HG03571 (cell line): ENCODE results near the gene PALLD.
A peak's percentile ranks its signal among the peaks of the same experiment; 100 is the strongest.

ENCODE experiments used
- ATAC-seq: cut with Tn5 transposase; IDR thresholded peaks from one replicate; pipeline ENCODE4 v1.9.1; 2021; ENCODE audit not compliant: unreplicated experiment

Gene PALLD

DNA sequence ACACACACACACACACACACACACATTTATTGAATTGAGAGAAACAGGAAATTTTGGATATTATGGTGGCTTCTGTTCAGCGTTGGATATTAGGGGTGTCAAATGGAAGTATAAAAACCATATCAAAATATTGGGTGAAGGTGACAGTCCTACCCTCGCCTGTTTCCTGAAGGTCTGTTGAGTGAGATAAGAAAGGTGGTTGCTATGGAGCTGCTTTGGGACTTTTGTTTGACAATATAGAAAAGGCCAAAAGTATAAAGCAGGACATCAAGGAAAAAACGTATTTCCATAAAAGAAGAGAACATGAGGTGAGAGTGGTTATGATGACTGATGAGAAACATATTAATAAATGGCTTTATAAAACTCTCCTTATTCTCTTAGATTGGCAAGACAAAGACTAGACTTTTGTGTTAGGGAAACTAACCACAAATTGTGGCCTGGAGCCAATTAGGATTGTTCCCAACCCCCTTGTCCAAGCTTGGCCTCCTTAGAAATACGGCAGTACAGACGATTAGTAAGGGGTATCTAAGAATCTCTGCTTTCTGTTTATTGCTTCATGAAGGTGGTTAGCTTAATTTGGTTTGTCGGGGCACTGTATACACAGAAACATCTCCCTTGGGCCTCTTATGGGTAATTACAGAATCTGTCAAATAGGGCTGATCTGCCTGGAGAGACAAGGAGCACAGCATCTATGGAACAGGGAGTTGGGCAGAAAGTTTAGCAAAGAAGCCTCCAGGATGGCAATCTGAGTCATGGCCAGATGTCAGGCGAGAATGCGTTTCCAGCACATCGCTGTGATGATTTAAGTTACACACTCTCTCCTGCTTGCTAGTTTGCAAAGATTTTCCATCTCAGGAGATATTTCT is 315.2 kb downstream of the PALLD start:
- no peak for ATAC-seq

GRCh38 chr4:168812806-168813205 is 316.0 kb downstream of the PALLD start:
- no peak for ATAC-seq

DNA sequence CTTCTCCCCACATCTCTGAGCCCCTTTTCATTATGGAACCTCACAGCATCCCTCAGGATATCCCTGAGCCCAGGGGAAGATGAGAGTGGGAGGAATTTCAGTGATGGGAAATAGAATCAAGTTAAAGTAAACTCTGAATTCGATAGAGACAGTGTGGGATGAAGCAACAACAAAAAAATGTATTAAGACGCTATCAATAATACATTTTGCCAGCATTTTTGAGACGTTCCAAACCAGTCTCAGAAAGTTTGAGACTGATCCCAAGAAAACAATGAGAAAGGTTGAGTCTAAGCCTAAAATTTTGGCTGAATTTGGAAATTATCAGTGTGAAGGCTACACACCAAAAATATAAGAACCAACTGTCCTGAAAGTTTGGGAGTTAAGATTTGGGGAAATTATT is 317.0 kb downstream of the PALLD start:
- no peak for ATAC-seq

GRCh38 chr4:168815379-168816345 is 318.8 kb downstream of the PALLD start:
- ATAC-seq, result no peak

DNA sequence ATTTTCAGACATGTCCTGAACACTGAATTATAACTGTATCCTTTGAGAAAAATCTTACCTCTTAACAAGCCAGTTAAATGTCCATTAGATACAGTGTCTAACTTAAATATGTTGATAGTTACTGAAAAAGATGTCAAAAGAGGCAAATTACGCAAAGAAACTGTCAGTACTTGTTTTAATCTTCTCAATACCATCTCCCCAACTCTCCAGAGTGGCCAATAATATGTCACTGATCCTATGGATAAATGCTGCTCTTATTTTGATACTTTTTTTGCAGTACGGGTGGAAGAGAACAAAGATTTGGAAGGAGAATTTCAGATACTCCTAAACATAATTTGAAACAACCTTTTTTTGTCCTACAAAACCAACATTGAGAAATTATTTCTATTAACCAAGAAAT is 320.5 kb downstream of the PALLD start:
- ATAC-seq, result no peak

GRCh38 chr4:168822481-168822880 is 325.6 kb downstream of the PALLD start:
- no peak for ATAC-seq

DNA sequence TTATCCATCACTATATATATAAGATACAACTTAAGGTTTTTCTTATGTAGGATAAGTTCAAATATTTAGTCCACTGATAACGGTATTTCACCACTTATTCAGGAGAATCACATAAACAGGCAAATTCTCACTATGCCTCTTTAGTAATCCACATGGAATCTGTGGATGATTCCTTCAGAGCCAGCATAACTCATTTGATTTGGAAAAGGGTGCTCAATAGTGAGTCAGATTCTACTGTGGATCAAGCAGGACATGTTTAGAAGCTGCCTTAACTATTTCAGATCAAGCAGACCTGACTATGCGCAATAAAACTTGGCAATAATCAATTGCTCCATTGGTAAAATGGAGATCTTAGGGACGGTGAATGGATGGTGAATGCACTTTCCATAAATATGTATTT is 329.1 kb downstream of the PALLD start:
- no peak for ATAC-seq

DNA sequence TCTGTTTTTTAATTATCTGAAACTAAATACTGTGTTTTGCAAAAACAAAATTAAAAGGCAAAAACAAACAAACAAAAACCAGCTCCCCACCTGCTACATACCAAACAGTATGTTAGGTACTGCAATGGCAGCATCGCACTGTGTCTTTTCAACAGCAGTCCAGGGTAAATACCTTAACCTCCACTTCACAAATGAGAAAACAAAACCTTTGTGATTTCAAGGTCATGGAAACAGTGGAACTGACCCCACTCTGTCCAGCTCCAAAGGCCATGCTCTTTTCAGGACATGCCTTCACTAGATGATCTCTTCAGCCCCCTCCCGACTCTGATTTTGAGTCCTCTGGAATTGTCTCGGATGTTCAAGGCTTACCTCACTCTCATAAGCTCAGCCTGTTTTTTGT is 329.8 kb downstream of the PALLD start:
- no peak for ATAC-seq

GRCh38 chr4:168830777-168831512 is 334.1 kb downstream of the PALLD start:
- no peak for ATAC-seq

DNA sequence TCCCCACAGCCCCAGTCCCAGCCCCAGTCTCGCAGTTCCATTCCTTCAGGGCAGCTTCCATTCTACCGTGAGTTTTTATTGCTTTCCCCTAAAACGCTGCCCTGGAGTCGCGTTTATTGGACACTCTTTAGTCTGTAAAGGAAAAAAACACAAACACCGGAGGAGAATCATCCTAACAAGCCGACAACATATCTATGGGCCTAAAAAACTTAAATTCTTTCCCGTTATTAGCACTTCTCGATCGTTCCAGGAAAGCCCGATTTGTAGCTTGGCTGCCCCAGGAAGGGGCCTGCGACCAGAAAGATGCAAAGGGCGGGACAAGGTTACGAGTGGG is 334.7 kb downstream of the PALLD start:
- ATAC-seq, result no peak

DNA sequence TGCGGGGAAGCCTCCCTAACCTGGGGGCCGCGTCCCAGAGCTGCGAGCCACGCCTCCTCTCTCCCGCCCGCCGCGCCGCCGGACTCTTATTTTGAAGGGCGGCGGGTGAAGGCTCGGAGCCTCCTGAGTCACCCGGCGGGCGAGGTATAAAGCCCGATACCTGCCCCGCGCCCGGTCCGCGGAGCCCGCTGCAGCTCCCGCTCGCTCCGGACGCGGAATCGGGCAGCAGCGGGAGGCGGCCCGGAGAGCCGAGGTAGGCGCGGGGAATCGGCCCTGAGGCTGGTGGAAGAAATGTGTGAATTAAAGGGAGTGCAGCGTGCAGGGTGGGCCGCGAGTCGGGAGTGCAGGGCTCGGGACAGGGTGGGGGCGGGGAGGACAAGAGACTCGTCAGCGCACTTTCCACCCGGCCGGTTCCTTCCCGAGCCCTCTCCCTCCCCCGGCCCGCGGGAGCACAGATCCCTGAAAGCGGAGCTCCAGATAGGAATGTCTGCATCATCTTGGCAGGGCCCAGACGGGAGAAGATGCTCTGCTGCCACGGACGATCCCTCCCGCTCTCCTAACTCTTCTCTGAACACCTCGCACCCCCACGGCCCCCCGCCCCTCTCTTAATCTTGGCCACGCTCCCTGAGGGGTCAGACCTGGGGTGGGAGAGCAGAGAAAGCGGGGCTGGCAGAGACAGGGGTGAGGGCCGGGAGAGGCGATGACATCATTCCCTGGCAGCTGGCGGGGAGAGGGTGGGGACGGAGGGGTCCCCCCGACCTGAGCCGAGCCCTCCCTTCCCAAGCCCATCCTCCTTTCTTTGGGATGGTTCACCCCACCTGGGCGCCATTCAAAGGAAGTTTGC is 335.3 kb downstream of the PALLD start:
- peak; percentile 77 for ATAC-seq

GRCh38 chr4:168832763-168833575 is 336.1 kb downstream of the PALLD start:
- no peak for ATAC-seq

DNA sequence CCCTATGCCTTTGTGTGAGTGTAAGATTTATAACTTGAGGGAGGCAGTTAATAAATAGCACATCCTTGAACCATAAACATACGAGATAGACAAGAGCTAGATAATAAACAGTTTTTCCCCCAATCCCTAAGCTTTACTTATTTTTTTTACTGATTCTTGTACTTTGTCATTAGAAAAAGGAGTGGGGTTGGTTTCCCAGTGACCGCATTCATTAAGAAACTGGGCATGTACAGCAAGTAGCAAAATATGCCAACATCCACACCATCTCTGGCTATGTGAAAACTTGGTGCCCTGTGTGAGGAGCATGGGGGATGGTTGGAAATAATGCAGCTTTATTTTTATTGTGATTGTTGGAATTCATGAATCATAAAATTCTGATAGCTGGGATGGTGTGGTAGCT is 337.0 kb downstream of the PALLD start:
- no peak for ATAC-seq

DNA sequence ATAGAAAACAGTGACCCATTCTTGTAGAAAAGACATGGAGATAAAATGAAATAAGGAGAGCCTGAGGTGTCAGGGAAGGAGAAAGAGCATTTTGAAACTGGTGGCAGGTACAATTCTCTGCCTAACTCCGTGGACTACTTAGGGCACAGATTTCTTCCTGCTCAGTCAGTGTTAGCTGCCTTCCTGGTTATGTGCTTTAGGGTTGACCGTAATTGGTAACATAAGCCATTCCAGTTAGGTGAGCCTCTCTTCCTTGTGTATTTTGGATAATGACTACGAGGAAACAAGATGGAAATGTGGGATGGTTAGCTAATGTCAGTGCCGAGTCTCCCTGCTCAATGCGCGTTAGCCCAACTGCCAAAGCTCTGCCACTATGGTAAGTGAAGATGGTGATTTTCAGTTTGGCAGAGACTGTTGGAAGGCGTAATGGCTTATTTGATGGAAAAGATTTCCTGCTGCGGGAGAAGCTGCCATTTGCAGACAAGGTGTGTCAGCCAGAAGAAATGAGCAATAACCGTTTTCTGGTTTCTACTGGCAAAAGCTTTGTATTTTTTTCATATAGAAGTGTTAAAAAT is 339.1 kb downstream of the PALLD start:
- no peak for ATAC-seq

DNA sequence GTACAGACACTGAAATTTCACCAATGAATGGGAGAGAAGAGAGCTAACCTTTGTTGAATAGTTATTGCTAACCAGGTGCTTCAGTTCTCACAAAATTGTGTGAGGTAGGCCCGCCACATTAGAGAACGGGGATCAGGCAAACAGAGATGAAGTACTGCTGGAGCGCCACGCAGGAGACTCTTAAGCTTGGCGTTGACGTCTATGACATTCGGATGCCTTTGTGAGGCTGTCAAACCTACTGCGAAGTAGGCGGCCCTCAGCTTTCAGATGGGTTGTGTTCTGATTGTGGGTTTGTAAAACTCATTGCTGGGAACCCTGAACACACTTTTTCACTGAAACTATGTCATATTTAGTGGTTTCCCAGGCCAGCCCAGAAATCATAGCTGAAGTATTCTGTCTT is 339.6 kb downstream of the PALLD start:
- ATAC-seq, result no peak

- ATAC-seq, result no peak
Measured at GRCh38 chr4:168837922-168838321, 341.1 kb downstream of the PALLD start.

DNA sequence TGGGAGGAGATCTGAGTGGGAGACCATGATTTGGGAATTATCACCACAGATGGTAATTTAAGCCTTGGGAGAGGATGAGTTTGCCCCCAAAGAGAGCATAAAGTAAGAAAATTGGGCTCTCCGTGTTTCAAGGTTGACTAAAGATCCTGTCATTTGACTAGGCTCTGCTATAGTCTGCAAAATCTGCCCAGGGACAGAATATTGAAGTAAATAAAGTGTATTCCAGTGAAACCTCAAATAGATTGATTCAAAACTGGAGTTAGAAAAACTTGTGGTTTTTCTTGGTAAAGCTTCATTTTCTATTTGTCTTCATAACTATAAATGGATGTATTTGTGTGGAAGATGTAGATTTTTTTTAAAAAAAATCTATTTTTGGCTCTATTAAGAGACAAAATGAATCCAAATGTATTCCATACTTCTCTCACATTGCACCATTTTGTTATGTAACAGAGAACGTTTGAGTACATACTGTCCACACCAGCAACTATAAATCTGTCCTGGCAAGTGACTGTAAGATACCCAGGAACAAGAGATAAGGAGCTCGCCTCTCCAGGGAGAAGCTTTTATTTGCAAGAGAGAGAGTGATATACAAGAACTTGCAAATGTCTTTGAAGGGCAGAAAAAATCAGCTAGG is 343.0 kb downstream of the PALLD start:
- no peak for ATAC-seq

GRCh38 chr4:168840392-168840763 is 343.5 kb downstream of the PALLD start:
- ATAC-seq, result no peak
